ENCODE data around the gene RXFP3.
A peak's percentile ranks its signal among the peaks of the same experiment; 100 is the strongest.
"Not testable (repeated sequence)": the region's sequence is repeated elsewhere in the genome, so short reads cannot be mapped to it uniquely, and the experiment has no call there.

The RXFP3 gene

DNA sequence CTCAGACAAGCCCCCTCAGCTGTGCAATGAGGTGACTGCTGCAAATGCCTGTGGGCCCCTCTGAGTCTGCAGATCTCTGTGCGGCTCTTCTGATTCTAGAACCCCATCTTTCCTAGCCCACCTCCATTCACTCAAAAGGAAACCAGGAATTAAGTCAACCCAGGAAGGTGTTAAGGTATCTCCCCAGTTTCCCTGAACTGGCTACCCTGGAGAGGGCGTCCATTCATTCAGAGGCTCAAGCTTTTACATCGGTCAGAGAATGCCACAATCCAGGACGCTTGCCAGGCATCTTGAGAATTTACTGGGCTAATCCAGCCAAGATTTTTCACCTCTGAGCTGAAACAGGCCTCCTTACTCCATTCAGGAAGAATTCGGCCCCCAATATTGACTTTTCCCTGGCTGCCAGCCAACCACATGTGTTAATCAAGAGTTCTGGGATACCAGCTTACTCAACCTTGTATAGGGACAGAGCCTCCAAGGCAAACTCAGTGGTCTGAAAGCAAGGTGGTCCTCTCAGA, 43.5 kb upstream of the RXFP3 start:
- peak; percentile 5 for DNase-seq (ENCODE audit: low read depth)
- TF ChIP-seq, protein P1, sequence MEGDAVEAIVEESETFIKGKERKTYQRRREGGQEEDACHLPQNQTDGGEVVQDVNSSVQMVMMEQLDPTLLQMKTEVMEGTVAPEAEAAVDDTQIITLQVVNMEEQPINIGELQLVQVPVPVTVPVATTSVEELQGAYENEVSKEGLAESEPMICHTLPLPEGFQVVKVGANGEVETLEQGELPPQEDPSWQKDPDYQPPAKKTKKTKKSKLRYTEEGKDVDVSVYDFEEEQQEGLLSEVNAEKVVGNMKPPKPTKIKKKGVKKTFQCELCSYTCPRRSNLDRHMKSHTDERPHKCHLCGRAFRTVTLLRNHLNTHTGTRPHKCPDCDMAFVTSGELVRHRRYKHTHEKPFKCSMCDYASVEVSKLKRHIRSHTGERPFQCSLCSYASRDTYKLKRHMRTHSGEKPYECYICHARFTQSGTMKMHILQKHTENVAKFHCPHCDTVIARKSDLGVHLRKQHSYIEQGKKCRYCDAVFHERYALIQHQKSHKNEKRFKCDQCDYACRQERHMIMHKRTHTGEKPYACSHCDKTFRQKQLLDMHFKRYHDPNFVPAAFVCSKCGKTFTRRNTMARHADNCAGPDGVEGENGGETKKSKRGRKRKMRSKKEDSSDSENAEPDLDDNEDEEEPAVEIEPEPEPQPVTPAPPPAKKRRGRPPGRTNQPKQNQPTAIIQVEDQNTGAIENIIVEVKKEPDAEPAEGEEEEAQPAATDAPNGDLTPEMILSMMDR (IDR thresholded peaks at IDR 0.05; ENCODE audit: insufficient read depth, low read depth, low read length, missing control alignments): no peak
- no peak overlapping the region for H3K4me3 ChIP-seq (ENCODE audit: low read length)

DNA sequence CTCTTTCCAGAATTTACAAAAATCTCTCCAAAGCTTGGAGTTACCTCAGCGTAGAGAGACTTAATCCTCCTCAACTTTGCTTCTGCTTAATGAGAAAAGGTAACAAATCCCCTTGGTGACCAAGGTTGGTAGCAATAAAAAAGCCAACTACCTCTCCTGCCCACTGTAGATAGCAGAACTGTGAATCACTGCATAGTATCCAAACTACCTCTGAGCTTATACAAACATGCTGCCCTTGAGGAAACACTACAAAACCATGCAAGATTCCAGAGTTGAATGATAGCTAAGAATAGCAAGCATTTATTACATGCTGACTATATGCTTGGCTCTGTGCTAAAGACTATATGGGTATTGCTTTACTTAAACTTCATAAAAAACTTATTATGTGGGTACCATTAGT, 41.6 kb upstream of the RXFP3 start:
- TF ChIP-seq, protein P1 (IDR thresholded peaks at IDR 0.05; ENCODE audit: insufficient read depth, low read depth, low read length, missing control alignments): no peak
- DNase-seq (ENCODE audit: low read depth): no peak
- H3K4me3 ChIP-seq (ENCODE audit: low read length): no peak overlapping the region

DNA sequence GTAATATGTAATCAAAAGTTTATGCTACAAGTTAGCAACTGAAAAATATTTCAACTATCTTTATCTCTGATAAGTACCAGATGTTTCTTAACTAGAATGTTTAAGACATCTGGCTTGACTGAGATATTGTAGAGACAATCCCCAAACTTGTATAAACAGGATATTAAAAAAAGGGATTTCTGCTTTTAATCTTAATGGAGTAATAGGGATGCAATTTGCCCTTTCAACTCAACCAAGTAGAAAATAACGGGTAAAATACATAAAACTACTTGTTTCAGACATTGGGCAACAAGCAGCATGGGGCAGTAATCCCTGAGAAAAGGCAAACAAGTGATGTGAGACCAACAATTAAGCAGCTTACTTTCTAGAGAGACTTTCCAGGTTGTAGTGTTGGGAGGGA, 35.0 kb upstream of the RXFP3 start:
- H3K4me3 ChIP-seq (ENCODE audit: low read length): no peak overlapping the region
- TF ChIP-seq, protein P1 (IDR thresholded peaks at IDR 0.05; ENCODE audit: insufficient read depth, low read depth, low read length, missing control alignments): no peak
- DNase-seq (ENCODE audit: low read depth): no peak

DNA sequence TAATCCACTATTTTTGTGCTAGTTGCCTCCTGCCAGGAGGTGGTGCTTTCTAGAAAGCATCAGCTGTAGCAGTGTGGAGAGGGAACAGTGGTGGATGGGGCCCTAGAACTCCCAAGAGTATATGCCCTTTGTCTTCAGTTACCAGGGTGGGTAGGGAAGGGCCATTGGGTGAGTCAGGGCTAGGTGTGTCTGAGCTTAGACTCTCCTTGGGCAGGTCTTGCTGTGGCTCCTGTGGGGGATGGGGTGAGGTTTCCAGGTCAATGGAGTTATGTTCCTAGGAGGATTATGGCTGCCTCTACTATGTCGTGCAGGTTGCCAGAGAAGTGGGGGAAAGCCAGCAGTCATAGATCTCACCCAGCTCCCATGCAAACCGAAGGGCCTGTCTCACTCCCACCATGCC, 33.1 kb upstream of the RXFP3 start:
- H3K4me3 ChIP-seq (ENCODE audit: low read length): no peak overlapping the region
- TF ChIP-seq, protein P1 (IDR thresholded peaks at IDR 0.05; ENCODE audit: insufficient read depth, low read depth, low read length, missing control alignments): no peak
- DNase-seq (ENCODE audit: low read depth): peak; percentile 24

DNA sequence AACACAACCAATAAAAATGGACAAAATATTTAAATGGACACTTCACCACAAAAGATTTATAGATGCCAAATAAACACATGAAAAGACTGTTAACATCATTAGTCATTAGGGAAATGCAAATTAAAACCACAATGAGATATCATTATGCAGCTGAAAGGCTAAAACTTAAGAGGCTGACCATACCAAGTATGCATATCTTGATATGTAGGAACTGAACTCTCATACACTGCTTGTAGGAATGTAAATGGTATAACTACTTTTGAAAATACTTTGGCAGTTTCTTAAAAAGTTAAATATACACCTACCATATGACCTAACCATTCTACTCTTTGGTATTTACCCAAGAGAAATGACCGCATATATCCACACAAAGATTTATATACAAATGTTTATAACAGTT, 30.8 kb upstream of the RXFP3 start:
- DNase-seq (ENCODE audit: low read depth): no peak
- TF ChIP-seq, protein P1 (IDR thresholded peaks at IDR 0.05; ENCODE audit: insufficient read depth, low read depth, low read length, missing control alignments): no peak
- H3K4me3 ChIP-seq (ENCODE audit: low read length): no peak overlapping the region

DNA sequence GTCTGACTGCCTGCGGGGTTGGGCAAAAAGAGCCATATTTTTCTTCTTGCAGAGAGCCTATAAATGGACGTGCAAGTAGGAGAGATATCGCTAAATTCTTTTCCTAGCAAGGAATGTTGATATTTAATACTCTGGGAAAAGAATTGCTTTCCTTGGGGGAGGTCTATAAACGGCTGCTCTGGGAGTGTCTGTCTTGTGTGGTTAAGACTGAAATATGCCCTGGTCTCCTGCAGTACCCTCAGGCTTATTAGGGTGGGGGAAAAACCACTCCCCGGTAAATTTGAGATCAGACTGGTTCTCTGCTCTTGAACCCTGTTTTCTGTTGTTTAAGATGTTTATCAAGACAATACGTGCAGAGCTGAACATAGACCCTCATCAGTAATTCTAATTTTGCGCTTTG, 29.9 kb upstream of the RXFP3 start:
- DNase-seq (ENCODE audit: low read depth); H3K4me3 ChIP-seq (ENCODE audit: low read length): not testable (repeated sequence)

DNA sequence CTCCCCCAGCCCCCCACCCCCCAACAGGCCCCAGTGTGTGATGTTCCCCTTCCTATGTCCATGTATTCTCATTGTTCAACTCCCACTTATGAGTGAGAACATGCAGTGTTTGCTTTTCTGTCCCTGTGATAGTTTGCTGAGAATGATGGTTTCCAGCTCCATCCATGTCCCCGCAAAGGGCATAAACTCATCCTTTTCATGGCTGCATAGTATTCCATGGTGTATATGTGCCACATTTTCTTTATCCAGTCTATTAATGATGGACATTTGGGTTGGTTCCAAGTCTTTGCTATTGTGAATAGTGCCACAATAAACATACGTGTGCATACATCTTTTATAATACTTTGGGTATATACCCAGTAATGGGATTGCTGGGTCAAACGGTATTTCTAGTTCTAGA, 21.3 kb upstream of the RXFP3 start:
- H3K4me3 ChIP-seq (ENCODE audit: low read length); DNase-seq (ENCODE audit: low read depth): not testable (repeated sequence)

DNA sequence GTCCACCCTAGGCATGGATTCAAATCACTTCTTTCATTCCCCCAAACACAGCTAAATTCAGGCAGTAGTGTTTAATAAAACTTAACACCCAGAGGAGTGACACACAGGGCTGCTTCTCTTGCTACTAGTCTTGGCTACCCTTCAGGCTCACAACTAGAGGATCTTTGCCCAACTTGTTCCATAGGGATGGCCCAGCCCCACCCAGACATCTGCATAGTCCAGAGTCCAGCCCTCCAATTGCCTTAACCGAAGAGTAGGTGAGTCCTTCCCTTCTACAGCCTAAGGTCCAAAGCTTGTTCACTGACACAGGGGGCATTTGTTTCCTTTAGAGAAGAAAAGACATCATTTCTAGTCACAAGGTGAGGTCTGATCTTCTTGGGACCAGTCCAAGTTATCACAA, 15.2 kb upstream of the RXFP3 start:
- DNase-seq (ENCODE audit: low read depth): no peak
- TF ChIP-seq, protein P1 (IDR thresholded peaks at IDR 0.05; ENCODE audit: insufficient read depth, low read depth, low read length, missing control alignments): no peak
- no peak overlapping the region for H3K4me3 ChIP-seq (ENCODE audit: low read length)

All from epithelial cell of esophagus (primary cell).